MM.1S (cell line): Measurements from ENCODE around the gene TOGARAM1.

Source experiments
- DNase-seq: peaks from one replicate; pipeline ENCODE4 v3.0.0-alpha.2; 2015
- H2AFZ ChIP-seq: fragments of 300-600 bp; sonication (generic); 2 replicates; pipeline ENCODE4 v1.6.0; 2016; ENCODE audit warnings: antibody characterized with exemption, low read length
- H3F3A ChIP-seq: fragments of 300-600 bp; sonication (generic); 2 replicates; pipeline ENCODE4 v1.6.1; 2016; ENCODE audit warnings: mild to moderate bottlenecking, antibody characterized with exemption, low read length, moderate library complexity, mixed read lengths; ENCODE audit not compliant: insufficient read depth
- H3K27ac ChIP-seq: fragments of 300-600 bp; sonication (generic); 2 replicates; pipeline ENCODE4 v1.5.1; 2016; ENCODE audit warnings: mild to moderate bottlenecking, low read length
- H3K27me3 ChIP-seq: fragments of 300-600 bp; sonication (generic); replicated peaks from 2 replicates; pipeline ENCODE4 v1.6.0; 2016; ENCODE audit warnings: low read length; ENCODE audit not compliant: insufficient read depth
- H3K36me3 ChIP-seq: fragments of 300-600 bp; sonication (generic); replicated peaks from 2 replicates; pipeline ENCODE4 v1.6.1; 2016; ENCODE audit warnings: mild to moderate bottlenecking, low read length, mixed read lengths; ENCODE audit not compliant: insufficient read depth
- H3K4me1 ChIP-seq: fragments of 300-600 bp; sonication (generic); 2 replicates; pipeline ENCODE4 v1.6.1; 2016; ENCODE audit warnings: low read length, mixed read lengths
- H3K4me2 ChIP-seq: fragments of 300-600 bp; sonication (generic); 2 replicates; pipeline ENCODE4 v1.6.0; 2016; ENCODE audit warnings: low read depth, low read length
- H3K4me3 ChIP-seq: fragments of 300-600 bp; sonication (generic); 2 replicates; pipeline ENCODE4 v1.5.1; 2016; ENCODE audit warnings: low read length, mixed read lengths
- H3K79me2 ChIP-seq: fragments of 300-600 bp; sonication (generic); 2 replicates; pipeline ENCODE4 v1.6.1; 2016; ENCODE audit warnings: mixed run types, low read length, mixed read lengths
- H3K9ac ChIP-seq: fragments of 300-600 bp; sonication (generic); 2 replicates; pipeline ENCODE4 v1.6.1; 2016; ENCODE audit warnings: low read length, mixed read lengths
- H3K9me2 ChIP-seq: fragments of 300-600 bp; sonication (generic); replicated peaks from 2 replicates; pipeline ENCODE4 v1.6.1; 2016; ENCODE audit warnings: mild to moderate bottlenecking, low read length, mixed read lengths; ENCODE audit not compliant: insufficient read depth
- H3K9me3 ChIP-seq: fragments of 300-600 bp; sonication (generic); replicated peaks from 2 replicates; pipeline ENCODE4 v1.6.1; 2016; ENCODE audit warnings: mild to moderate bottlenecking, low read length, mixed read lengths; ENCODE audit not compliant: insufficient read depth
- H4K20me1 ChIP-seq: fragments of 300-600 bp; sonication (generic); 2 replicates; pipeline ENCODE4 v1.6.1; 2016; ENCODE audit warnings: mild to moderate bottlenecking, low read length, moderate library complexity, mixed read lengths; ENCODE audit not compliant: insufficient read depth
- CTCF ChIP-seq: fragments of 300-600 bp; sonication (generic); IDR thresholded peaks from 2 replicates; pipeline ENCODE4 v1.5.1; 2016; ENCODE audit warnings: antibody characterized with exemption, low read length, mixed read lengths
- EZH2 ChIP-seq: fragments of 300-600 bp; sonication (generic); optimal IDR thresholded peaks from 2 replicates; pipeline ENCODE3; 2017; ENCODE audit warnings: low read depth, mild to moderate bottlenecking, antibody characterized with exemption, low read length, mixed read lengths
- EZH2phosphoT487 ChIP-seq: fragments of 300-600 bp; sonication (generic); IDR thresholded peaks from 2 replicates; pipeline ENCODE4 v1.6.1; 2018; ENCODE audit warnings: antibody characterized with exemption, low read length

The TOGARAM1 gene

GRCh38 chr14:44989497-44990440, 27.8 kb downstream of the TOGARAM1 start:
- Histone ChIP-seq H3K9me3 (no peaks in the 10 kb centered on the region), H3K9ac (no peak overlapping the region), H3K36me3 (no peaks in the 10 kb centered on the region), H3K79me2 (0 out of 2 replicates have a peak, but pooled peaks cover 3% of the 10 kb centered on the region), H3F3A (no peaks in the 10 kb centered on the region), H3K27me3 (no peaks in the 10 kb centered on the region), H3K4me3 (no peak overlapping the region), H3K4me1 (no peaks in the 10 kb centered on the region), H4K20me1 (no peaks in the 10 kb centered on the region), H3K27ac (no peak overlapping the region), H3K4me2 (no peak overlapping the region), H2AFZ (no peak overlapping the region), H3K9me2 (no peaks in the 10 kb centered on the region)
- TF ChIP-seq EZH2phosphoT487 (no peak), EZH2 (no peak), CTCF (no peak)
- no peak for DNase-seq

GRCh38 chr14:44990533-44990932, 28.5 kb downstream of the TOGARAM1 start:
- no peak overlapping the region for H3K4me3 ChIP-seq
- no peaks in the 10 kb centered on the region for H3F3A ChIP-seq
- no peaks in the 10 kb centered on the region for H3K4me1 ChIP-seq
- H3K27me3 ChIP-seq, result no peaks in the 10 kb centered on the region
- DNase-seq, result no peak
- no peak overlapping the region for H3K9ac ChIP-seq
- H4K20me1 ChIP-seq, result no peaks in the 10 kb centered on the region
- no peaks in the 10 kb centered on the region for H3K9me2 ChIP-seq
- TF ChIP-seq EZH2phosphoT487 (no peak), EZH2 (no peak), CTCF (no peak)
- H3K36me3 ChIP-seq, result no peaks in the 10 kb centered on the region
- H3K9me3 ChIP-seq, result no peaks in the 10 kb centered on the region
- no peak overlapping the region for H3K4me2 ChIP-seq
- H3K79me2 ChIP-seq, result 0 out of 2 replicates have a peak, but pooled peaks cover under 1% of the 10 kb centered on the region
- no peak overlapping the region for H3K27ac ChIP-seq
- H2AFZ ChIP-seq, result no peak overlapping the region

DNA sequence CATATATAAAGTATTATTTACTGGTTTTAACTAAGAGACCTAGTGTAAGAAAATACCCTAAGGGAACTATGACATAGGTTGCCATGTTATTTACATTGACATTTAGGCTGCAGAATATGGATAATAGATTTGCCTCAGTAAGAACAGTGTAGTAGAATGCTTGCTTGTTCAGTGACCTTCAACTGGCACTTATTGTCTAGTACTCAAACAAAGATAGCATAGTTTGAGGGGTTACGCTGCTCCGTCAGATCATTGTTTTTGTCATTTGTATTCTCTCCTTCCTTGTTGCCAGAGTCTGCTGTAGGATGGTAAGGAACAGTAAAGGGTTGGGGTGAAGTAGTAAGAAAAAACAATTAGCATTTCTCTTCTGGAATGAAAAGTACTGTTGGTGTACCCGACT, 33.2 kb downstream of the TOGARAM1 start:
- no peak overlapping the region for H2AFZ ChIP-seq
- no peak overlapping the region for H3K27ac ChIP-seq
- H3K79me2 ChIP-seq, result no peaks in the 10 kb centered on the region
- H3K36me3 ChIP-seq, result no peaks in the 10 kb centered on the region
- H3K9ac ChIP-seq, result no peak overlapping the region
- no peak overlapping the region for H3K4me3 ChIP-seq
- no peak for TF ChIP-seq EZH2
- no peak for TF ChIP-seq CTCF
- TF ChIP-seq EZH2phosphoT487, result no peak
- H4K20me1 ChIP-seq, result no peaks in the 10 kb centered on the region
- no peaks in the 10 kb centered on the region for H3K4me1 ChIP-seq
- no peaks in the 10 kb centered on the region for H3F3A ChIP-seq
- H3K4me2 ChIP-seq, result no peak overlapping the region
- no peaks in the 10 kb centered on the region for H3K9me2 ChIP-seq
- no peak for DNase-seq
- no peaks in the 10 kb centered on the region for H3K27me3 ChIP-seq
- H3K9me3 ChIP-seq, result no peaks in the 10 kb centered on the region
